Medulla oblongata (tissue), 1 donor: Measurements from ENCODE around the gene TAOK1.
"Not testable (repeated sequence)": the region's sequence is repeated elsewhere in the genome, so short reads cannot be mapped to it uniquely, and the experiment has no call there.

Experiments used
- DNase-seq: peaks from one replicate; pipeline ENCODE4 v3.0.0-alpha.2; 2015; ENCODE audit errors: extremely low spot score

The TAOK1 gene

GRCh38 chr17:29389982-29390850, at the start of gene TAOK1:
Gene TAOK1, plus strand, starts transcription at chr17:29390363. Its CDS starts 61,186 bp downstream, at chr17:29451549.
- peak; percentile 99 for DNase-seq

- DNase-seq, result no peak
Observed at GRCh38 chr17:29341726-29342125, 48.4 kb upstream of the TAOK1 start.

GRCh38 chr17:29342158-29342765, 47.9 kb upstream of the TAOK1 start:
- no peak for DNase-seq

- no peak for DNase-seq
Observed at GRCh38 chr17:29344201-29344856, 45.8 kb upstream of the TAOK1 start.

- DNase-seq, result no peak
Observed at GRCh38 chr17:29345066-29345465, 45.1 kb upstream of the TAOK1 start.

GRCh38 chr17:29345470-29345869, 44.7 kb upstream of the TAOK1 start:
- DNase-seq, result not testable (repeated sequence)

- DNase-seq, result no peak
Observed at GRCh38 chr17:29346462-29346861, 43.7 kb upstream of the TAOK1 start.

GRCh38 chr17:29347831-29348629, 42.1 kb upstream of the TAOK1 start:
- no peak for DNase-seq

- DNase-seq, result no peak
Observed at GRCh38 chr17:29349409-29349808, 40.8 kb upstream of the TAOK1 start.

GRCh38 chr17:29352146-29352545, 38.0 kb upstream of the TAOK1 start:
- no peak for DNase-seq

GRCh38 chr17:29357232-29357631, 32.9 kb upstream of the TAOK1 start:
- no peak for DNase-seq

- DNase-seq, result no peak
Observed at GRCh38 chr17:29357821-29358232, 32.3 kb upstream of the TAOK1 start.

GRCh38 chr17:29358416-29358815, 31.7 kb upstream of the TAOK1 start:
- DNase-seq, result no peak

- DNase-seq, result no peak
Observed at GRCh38 chr17:29359777-29360176, 30.4 kb upstream of the TAOK1 start.

- DNase-seq, result no peak
Observed at GRCh38 chr17:29363716-29364115, 26.4 kb upstream of the TAOK1 start.

GRCh38 chr17:29364691-29365090, 25.5 kb upstream of the TAOK1 start:
- no peak for DNase-seq

- DNase-seq, result no peak
Observed at GRCh38 chr17:29368161-29368560, 22.0 kb upstream of the TAOK1 start.

- DNase-seq, result no peak
Observed at GRCh38 chr17:29368926-29369325, 21.2 kb upstream of the TAOK1 start.

- peak; percentile 91 for DNase-seq
Observed at GRCh38 chr17:29369831-29370735, 20.1 kb upstream of the TAOK1 start.

- DNase-seq, result peak; percentile 96
Observed at GRCh38 chr17:29376667-29377270, 13.4 kb upstream of the TAOK1 start.
